Activated CD4-positive, alpha-beta T cell treated with anti-CD3 and anti-CD28 coated beads for 48 hours (primary cell): ENCODE measurements around the gene ACSL6.

Experiments used
- DNase-seq: peaks from one replicate; pipeline ENCODE4 v3.0.0-alpha.2; 2020

The ACSL6 gene

GRCh38 chr5:131974956-131975726 is 36.3 kb downstream of the ACSL6 start:
- DNase-seq, result no peak

GRCh38 chr5:131974622-131974955 is 36.9 kb downstream of the ACSL6 start:
- no peak for DNase-seq

- no peak for DNase-seq
These were observed 37.4 kb downstream of the ACSL6 start for GRCh38 chr5:131974016-131974415.

- no peak for DNase-seq
These were observed 38.3 kb downstream of the ACSL6 start for GRCh38 chr5:131973089-131973712.

GRCh38 chr5:131968396-131968954 is 43.0 kb downstream of the ACSL6 start:
- DNase-seq, result no peak

- no peak for DNase-seq
These were observed 44.9 kb downstream of the ACSL6 start for GRCh38 chr5:131966551-131966950.

- DNase-seq, result no peak
These were observed 45.5 kb downstream of the ACSL6 start for GRCh38 chr5:131965826-131966415.

- peak; percentile 36 for DNase-seq
These were observed 51.6 kb downstream of the ACSL6 start for GRCh38 chr5:131959906-131960305.

GRCh38 chr5:131959136-131959535 is 52.3 kb downstream of the ACSL6 start:
- no peak for DNase-seq

- DNase-seq, result no peak
These were observed 53.6 kb downstream of the ACSL6 start for GRCh38 chr5:131957721-131958441.

GRCh38 chr5:131953969-131954368 is 57.5 kb downstream of the ACSL6 start:
- no peak for DNase-seq

- DNase-seq, result no peak
These were observed 59.1 kb downstream of the ACSL6 start for GRCh38 chr5:131952301-131952857.

- no peak for DNase-seq
These were observed 60.8 kb downstream of the ACSL6 start for GRCh38 chr5:131950706-131951105.

- no peak for DNase-seq
These were observed 64.0 kb downstream of the ACSL6 start for GRCh38 chr5:131947445-131947844.

- no peak for DNase-seq
These were observed 65.8 kb downstream of the ACSL6 start, which contains the start of gene MEIKIN for GRCh38 chr5:131945551-131946168. Gene MEIKIN (minus strand): TSS chr5:131945663. CDS start chr5:131945505, 158 bp downstream.

GRCh38 chr5:131944702-131945550 is 66.5 kb downstream of the ACSL6 start:
- DNase-seq, result no peak

- DNase-seq, result no peak
These were observed 67.5 kb downstream of the ACSL6 start for GRCh38 chr5:131943916-131944315.

- no peak for DNase-seq
These were observed 69.4 kb downstream of the ACSL6 start for GRCh38 chr5:131942016-131942415.

- no peak for DNase-seq
These were observed 71.6 kb downstream of the ACSL6 start for GRCh38 chr5:131939690-131940345.

- no peak for DNase-seq
These were observed 79.2 kb downstream of the ACSL6 start for GRCh38 chr5:131932235-131932634.

GRCh38 chr5:131928957-131929356 is 82.5 kb downstream of the ACSL6 start:
- no peak for DNase-seq
